GM12878 (cell line): ENCODE data around the gene ABI1. TPM values are rescaled to one million over a fixed set of nuclear protein-coding genes. Genes with fewer than 3 reads are reported as not detected.

Experiments used
- ATAC-seq: fragments of 200-7000 bp; cut with Tn5 transposase; 3 replicates; pipeline ENCODE4 v1.9.1; 2020; ENCODE audit warnings: mild to moderate bottlenecking, moderate library complexity
- BruUV-seq: library from RNA; stranded (reverse); fragments of 400-500 nt; replicated peaks from 2 replicates; lab custom pipeline; 2021; lab: Mats Ljungman, UMichigan
- CTCF ChIA-PET: fragments of 300-600 bp; sonication (Branson Sonifier 250); formaldehyde crosslinking; extraction: SDS; loops from one replicate; lab custom pipeline; 2021; ENCODE audit warnings: inconsistent platforms; lab: Yijun Ruan, JAX
- POLR2A ChIA-PET: fragments of 350-600 bp; formaldehyde crosslinking; extraction: SDS; loops from one replicate; lab custom pipeline; 2021; ENCODE audit warnings: inconsistent platforms; lab: Charles Lee
- RAD21 ChIA-PET: fragments of 300-600 bp; sonication (Branson Sonifier 250); formaldehyde crosslinking; loops from one replicate; lab custom pipeline; 2023; ENCODE audit warnings: antibody characterized with exemption; ENCODE audit not compliant: unreplicated experiment; lab: Charles Lee
- SMC1A ChIA-PET: fragments of 300-600 bp; sonication (Branson Sonifier 250); formaldehyde crosslinking; loops from one replicate; lab custom pipeline; 2023; ENCODE audit not compliant: unreplicated experiment, uncharacterized antibody; lab: Charles Lee
- DNase-seq: peaks from one replicate; pipeline ENCODE4 v3.0.0-alpha.2; 2011; ENCODE audit warnings: low read depth, low spot score
- FAIRE-seq: peaks from 3 replicates; lab custom pipeline; 2011; peaks lifted over from hg19 to GRCh38; lab: Jason Lieb, UNC
- H2AFZ ChIP-seq: 2 replicates; pipeline ENCODE4 v1.6.0; 2011; ENCODE audit warnings: low read depth, low read length, control low read depth; ENCODE audit not compliant: control insufficient read depth
- H3K27ac ChIP-seq: 2 replicates; pipeline ENCODE4 v1.5.1; 2011; ENCODE audit warnings: control low read depth; ENCODE audit not compliant: control insufficient read depth, insufficient read depth
- H3K27me3 ChIP-seq, 2 experiments: replicated peaks in 1 of 2; 2 replicates each; pipeline versions ENCODE4 v1.6.0 to v1.6.1; 2011; ENCODE audit warnings: low read length in 1 of 2; ENCODE audit not compliant: control insufficient read depth in 2 of 2, insufficient read depth in 2 of 2
- H3K36me3 ChIP-seq, 2 experiments: 2 replicates each; pipeline ENCODE4 v1.5.1; 2011; ENCODE audit warnings: low read length in 1 of 2; ENCODE audit not compliant: control insufficient read depth in 2 of 2, insufficient read depth in 2 of 2
- H3K4me1 ChIP-seq: 2 replicates; pipeline ENCODE4 v1.6.1; 2011; ENCODE audit warnings: mild to moderate bottlenecking, low read length, moderate library complexity, mixed read lengths; ENCODE audit not compliant: control insufficient read depth, insufficient read depth
- H3K4me2 ChIP-seq: 2 replicates; pipeline ENCODE4 v1.6.0; 2011; ENCODE audit warnings: control low read depth; ENCODE audit not compliant: control insufficient read depth, insufficient read depth
- H3K4me3 ChIP-seq: fragments of 200-600 bp; sonication (generic); 2 replicates; pipeline ENCODE4 v1.5.1; 2016
- H3K79me2 ChIP-seq: 2 replicates; pipeline ENCODE4 v1.6.0; 2011; ENCODE audit warnings: low read length; ENCODE audit not compliant: control insufficient read depth, insufficient read depth
- H3K9ac ChIP-seq: 2 replicates; pipeline ENCODE4 v1.8.0; 2011; ENCODE audit warnings: low read length, control low read depth, mixed read lengths; ENCODE audit not compliant: control insufficient read depth, insufficient read depth
- H3K9me3 ChIP-seq: replicated peaks from 3 replicates; pipeline ENCODE4 v1.5.1; 2011; ENCODE audit warnings: mild to moderate bottlenecking, low read length; ENCODE audit not compliant: control insufficient read depth, insufficient read depth
- H4K20me1 ChIP-seq: 2 replicates; pipeline ENCODE4 v1.6.0; 2011; ENCODE audit not compliant: control insufficient read depth, insufficient read depth
- CEBPB ChIP-seq, 2 experiments: fragments of 150-350 bp in 1 of 2; IDR thresholded peaks; 2 replicates each; pipeline ENCODE4 v1.6.1; 2012 to 2014; ENCODE audit warnings: low read depth in 2 of 2, low read length in 2 of 2, borderline replicate concordance in 1 of 2, inconsistent platforms in 1 of 2
- FOXM1 ChIP-seq: IDR thresholded peaks from 2 replicates; pipeline ENCODE4 v1.6.1; 2012; ENCODE audit warnings: low read depth, mild to moderate bottlenecking, inconsistent platforms, low read length, moderate library complexity
- HDGF ChIP-seq: fragments of 450-650 bp; IDR thresholded peaks from 2 replicates; pipeline ENCODE4 v1.6.1; 2016; ENCODE audit warnings: antibody characterized with exemption
- LARP7 ChIP-seq: fragments of 450-650 bp; IDR thresholded peaks from 2 replicates; pipeline ENCODE4 v1.6.1; 2017; ENCODE audit warnings: mild to moderate bottlenecking
- NFYB ChIP-seq: IDR thresholded peaks from 2 replicates; pipeline ENCODE4 v1.6.1; 2011; ENCODE audit warnings: low read depth, mild to moderate bottlenecking, low read length, improper control_type of control experiment, moderate library complexity; ENCODE audit not compliant: insufficient read depth
- NR2C1 ChIP-seq: fragments of 450-650 bp; IDR thresholded peaks from 2 replicates; pipeline ENCODE4 v1.6.1; 2017; ENCODE audit warnings: antibody characterized with exemption, mild to moderate bottlenecking, moderate library complexity
- TCF12 ChIP-seq: IDR thresholded peaks from 2 replicates; pipeline ENCODE4 v1.6.1; 2011; ENCODE audit warnings: low read depth, mild to moderate bottlenecking, low read length
- in situ Hi-C: fragments of 300-500 bp; cut with MboI; formaldehyde crosslinking; loops from 9 replicates; pipeline ENCODE4 v1.14.3; 2018; ENCODE audit warnings: mixed read lengths
- intact Hi-C: fragments of 100-400 bp; cut with micrococcal nuclease; formaldehyde crosslinking; loops from one replicate; pipeline ENCODE4 v1.14.2; 2022; ENCODE audit not compliant: unreplicated experiment
- polyA plus RNA-seq, 11 experiments: library from polyadenylated mRNA; depleted of rRNA in 4 of 11; unstranded in 6 of 11; stranded (reverse) in 5 of 11; fragments of >200 nt; fragmentation: Nextera tagmentation in 4 of 11; fragmentation: Illumina TruSeq in 1 of 11; extraction: Ambion mirVana in 4 of 11; extraction: Trizol in 1 of 11; gene quantifications; 1 replicate in 1 of 11; 2 replicates in 10 of 11; pipeline versions ENCODE4 v1.2.1 to v1.2.3, GENCODE V29; 2011 to 2016; ENCODE audit warnings: inconsistent platforms in 2 of 11, missing spikeins in 2 of 11, low read depth in 1 of 11
- total RNA-seq, 4 experiments: library from RNA; depleted of rRNA in 3 of 4; stranded (reverse); fragments of >200 nt in 3 of 4; fragmentation: Illumina TruSeq in 1 of 4; extraction: Trizol in 1 of 4; gene quantifications; 2 replicates each; pipeline versions ENCODE4 v1.2.1 to v1.2.3, GENCODE V29; 2013 to 2021
- TF ChIP-seq, protein P1 (sequence below): fragments of 450-650 bp; IDR thresholded peaks from 2 replicates; pipeline ENCODE4 v1.6.1; 2017; ENCODE audit warnings: mild to moderate bottlenecking
- TF ChIP-seq, protein P2 (sequence below): IDR thresholded peaks from 2 replicates; pipeline ENCODE4 v1.6.1; 2012; ENCODE audit warnings: mild to moderate bottlenecking, low read depth, low read length
- TF ChIP-seq, protein P3 (sequence below): fragments of 450-650 bp; IDR thresholded peaks from 2 replicates; pipeline ENCODE4 v1.6.1; 2018; ENCODE audit warnings: mild to moderate bottlenecking, low read depth, moderate library complexity; ENCODE audit not compliant: partially characterized antibody

The ABI1 gene
- total and polyA plus RNA-seq, 10 of the 15 experiments (the other 5 are each of a cell fraction or from before 2014, with no cell fraction given), result 31.2 to 73.2 (median 50.7) TPM

DNA sequence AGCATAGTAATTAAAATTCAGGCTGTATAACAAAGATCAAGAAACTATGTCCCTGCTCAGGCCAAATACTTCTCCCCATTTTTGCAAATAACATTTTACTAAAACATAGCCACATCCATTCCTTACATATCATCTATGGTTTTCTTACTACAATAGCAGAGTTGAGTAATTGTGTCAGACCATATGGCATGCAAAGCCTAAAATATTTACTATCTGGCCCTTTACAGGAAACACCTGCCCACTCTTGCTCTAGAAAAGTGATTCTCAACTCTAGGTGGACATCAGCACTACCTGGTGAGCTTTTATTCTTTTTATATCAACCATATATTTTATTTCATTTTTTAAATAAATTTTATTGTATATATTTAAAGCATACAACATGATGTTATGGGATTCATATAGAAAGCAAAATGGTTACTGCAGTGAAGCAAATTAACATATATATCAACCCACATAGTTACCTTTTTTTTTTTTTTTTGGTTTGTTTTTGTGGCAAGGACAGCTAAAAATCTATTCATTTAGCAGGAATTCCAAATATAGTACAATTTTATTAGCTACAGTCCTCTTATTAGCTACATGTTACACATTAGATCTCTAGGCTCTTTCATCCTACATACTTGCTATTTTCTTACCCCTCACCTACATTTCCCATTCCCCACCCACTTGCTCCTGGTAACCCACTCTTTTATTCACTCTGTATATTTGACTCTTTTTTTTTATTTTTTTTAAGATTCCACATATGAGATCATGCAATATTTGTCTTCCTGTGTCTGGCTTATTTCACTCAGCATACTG, 19.6 kb downstream of the ABI1 start:
- BruUV-seq, result no TSS peak
- FAIRE-seq (no peak), DNase-seq (no peak), ATAC-seq (peak; percentile 53)
- POLR2A ChIA-PET, result interaction anchor here (0.6 to 0.8 kb wide), 2 partner anchors 61 to 375 kb away, joined by 3 read pairs; no protein-coding TSS in a partner anchor
- Histone ChIP-seq H3K27ac (no peak overlapping the region), H3K4me1 (peaks cover 14% of the 10 kb centered on the region), H3K4me2 (no peak overlapping the region), H3K36me3 (peaks cover 0 to 5% of the 10 kb centered on the region in 2 experiments; a peak in 3 of 4 replicates), H3K9me3 (peaks cover 2% of the 10 kb centered on the region), H4K20me1 (peaks cover 6% of the 10 kb centered on the region; the same call in 1 of the 2 replicates), H3K9ac (no peak overlapping the region), H3K4me3 (no peak overlapping the region), H3K27me3 (no peaks in the 10 kb centered on the region), H3K79me2 (peaks cover 92% of the 10 kb centered on the region), H2AFZ (no peak overlapping the region)
- RAD21 ChIA-PET, result interaction anchor here (0.7 to 1.2 kb wide), 5 partner anchors 11 to 115 kb away, joined by 3 to 4 read pairs (median 3); no protein-coding TSS in a partner anchor
- SMC1A ChIA-PET, result interaction anchor here (1.0 to 4.2 kb wide), 4 partner anchors 10 to 21 kb away, joined by 4 to 16 read pairs (median 4); no protein-coding TSS in a partner anchor
- CTCF ChIA-PET, result interaction anchor here (0.6 to 2.1 kb wide), 5 partner anchors 18 to 347 kb away, joined by 3 to 6 read pairs (median 4); no protein-coding TSS in a partner anchor
- intact Hi-C loops, result no loop called here
- in situ Hi-C loops, result no loop called here
- TF ChIP-seq TCF12 (no peak), CEBPB (IDR thresholded peaks at IDR 0.05; ENCODE audit: borderline replicate concordance in 1 of 2, low read depth in 2 of 2, low read length in 2 of 2) (no peak), HDGF (no peak), FOXM1 (no peak), NFYB (no peak), LARP7 (no peak), NR2C1 (no peak)
- TF ChIP-seq, protein P1, sequence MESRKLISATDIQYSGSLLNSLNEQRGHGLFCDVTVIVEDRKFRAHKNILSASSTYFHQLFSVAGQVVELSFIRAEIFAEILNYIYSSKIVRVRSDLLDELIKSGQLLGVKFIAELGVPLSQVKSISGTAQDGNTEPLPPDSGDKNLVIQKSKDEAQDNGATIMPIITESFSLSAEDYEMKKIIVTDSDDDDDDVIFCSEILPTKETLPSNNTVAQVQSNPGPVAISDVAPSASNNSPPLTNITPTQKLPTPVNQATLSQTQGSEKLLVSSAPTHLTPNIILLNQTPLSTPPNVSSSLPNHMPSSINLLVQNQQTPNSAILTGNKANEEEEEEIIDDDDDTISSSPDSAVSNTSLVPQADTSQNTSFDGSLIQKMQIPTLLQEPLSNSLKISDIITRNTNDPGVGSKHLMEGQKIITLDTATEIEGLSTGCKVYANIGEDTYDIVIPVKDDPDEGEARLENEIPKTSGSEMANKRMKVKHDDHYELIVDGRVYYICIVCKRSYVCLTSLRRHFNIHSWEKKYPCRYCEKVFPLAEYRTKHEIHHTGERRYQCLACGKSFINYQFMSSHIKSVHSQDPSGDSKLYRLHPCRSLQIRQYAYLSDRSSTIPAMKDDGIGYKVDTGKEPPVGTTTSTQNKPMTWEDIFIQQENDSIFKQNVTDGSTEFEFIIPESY, result no peak
- TF ChIP-seq, protein P2, sequence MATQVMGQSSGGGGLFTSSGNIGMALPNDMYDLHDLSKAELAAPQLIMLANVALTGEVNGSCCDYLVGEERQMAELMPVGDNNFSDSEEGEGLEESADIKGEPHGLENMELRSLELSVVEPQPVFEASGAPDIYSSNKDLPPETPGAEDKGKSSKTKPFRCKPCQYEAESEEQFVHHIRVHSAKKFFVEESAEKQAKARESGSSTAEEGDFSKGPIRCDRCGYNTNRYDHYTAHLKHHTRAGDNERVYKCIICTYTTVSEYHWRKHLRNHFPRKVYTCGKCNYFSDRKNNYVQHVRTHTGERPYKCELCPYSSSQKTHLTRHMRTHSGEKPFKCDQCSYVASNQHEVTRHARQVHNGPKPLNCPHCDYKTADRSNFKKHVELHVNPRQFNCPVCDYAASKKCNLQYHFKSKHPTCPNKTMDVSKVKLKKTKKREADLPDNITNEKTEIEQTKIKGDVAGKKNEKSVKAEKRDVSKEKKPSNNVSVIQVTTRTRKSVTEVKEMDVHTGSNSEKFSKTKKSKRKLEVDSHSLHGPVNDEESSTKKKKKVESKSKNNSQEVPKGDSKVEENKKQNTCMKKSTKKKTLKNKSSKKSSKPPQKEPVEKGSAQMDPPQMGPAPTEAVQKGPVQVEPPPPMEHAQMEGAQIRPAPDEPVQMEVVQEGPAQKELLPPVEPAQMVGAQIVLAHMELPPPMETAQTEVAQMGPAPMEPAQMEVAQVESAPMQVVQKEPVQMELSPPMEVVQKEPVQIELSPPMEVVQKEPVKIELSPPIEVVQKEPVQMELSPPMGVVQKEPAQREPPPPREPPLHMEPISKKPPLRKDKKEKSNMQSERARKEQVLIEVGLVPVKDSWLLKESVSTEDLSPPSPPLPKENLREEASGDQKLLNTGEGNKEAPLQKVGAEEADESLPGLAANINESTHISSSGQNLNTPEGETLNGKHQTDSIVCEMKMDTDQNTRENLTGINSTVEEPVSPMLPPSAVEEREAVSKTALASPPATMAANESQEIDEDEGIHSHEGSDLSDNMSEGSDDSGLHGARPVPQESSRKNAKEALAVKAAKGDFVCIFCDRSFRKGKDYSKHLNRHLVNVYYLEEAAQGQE, result no peak
- TF ChIP-seq, protein P3, sequence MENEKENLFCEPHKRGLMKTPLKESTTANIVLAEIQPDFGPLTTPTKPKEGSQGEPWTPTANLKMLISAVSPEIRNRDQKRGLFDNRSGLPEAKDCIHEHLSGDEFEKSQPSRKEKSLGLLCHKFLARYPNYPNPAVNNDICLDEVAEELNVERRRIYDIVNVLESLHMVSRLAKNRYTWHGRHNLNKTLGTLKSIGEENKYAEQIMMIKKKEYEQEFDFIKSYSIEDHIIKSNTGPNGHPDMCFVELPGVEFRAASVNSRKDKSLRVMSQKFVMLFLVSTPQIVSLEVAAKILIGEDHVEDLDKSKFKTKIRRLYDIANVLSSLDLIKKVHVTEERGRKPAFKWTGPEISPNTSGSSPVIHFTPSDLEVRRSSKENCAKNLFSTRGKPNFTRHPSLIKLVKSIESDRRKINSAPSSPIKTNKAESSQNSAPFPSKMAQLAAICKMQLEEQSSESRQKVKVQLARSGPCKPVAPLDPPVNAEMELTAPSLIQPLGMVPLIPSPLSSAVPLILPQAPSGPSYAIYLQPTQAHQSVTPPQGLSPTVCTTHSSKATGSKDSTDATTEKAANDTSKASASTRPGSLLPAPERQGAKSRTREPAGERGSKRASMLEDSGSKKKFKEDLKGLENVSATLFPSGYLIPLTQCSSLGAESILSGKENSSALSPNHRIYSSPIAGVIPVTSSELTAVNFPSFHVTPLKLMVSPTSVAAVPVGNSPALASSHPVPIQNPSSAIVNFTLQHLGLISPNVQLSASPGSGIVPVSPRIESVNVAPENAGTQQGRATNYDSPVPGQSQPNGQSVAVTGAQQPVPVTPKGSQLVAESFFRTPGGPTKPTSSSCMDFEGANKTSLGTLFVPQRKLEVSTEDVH, result no peak
